HG03571 (cell line): ENCODE results near the gene IDH2.
"Not testable (repeated sequence)": the region's sequence is repeated elsewhere in the genome, so short reads cannot be mapped to it uniquely, and the experiment has no call there.

Source experiments
- ATAC-seq: cut with Tn5 transposase; IDR thresholded peaks from one replicate; pipeline ENCODE4 v1.9.1; 2021; ENCODE audit not compliant: unreplicated experiment

IDH2 gene

GRCh38 chr15:90115783-90116182 is 13.5 kb upstream of the IDH2 start:
- ATAC-seq: no peak

DNA sequence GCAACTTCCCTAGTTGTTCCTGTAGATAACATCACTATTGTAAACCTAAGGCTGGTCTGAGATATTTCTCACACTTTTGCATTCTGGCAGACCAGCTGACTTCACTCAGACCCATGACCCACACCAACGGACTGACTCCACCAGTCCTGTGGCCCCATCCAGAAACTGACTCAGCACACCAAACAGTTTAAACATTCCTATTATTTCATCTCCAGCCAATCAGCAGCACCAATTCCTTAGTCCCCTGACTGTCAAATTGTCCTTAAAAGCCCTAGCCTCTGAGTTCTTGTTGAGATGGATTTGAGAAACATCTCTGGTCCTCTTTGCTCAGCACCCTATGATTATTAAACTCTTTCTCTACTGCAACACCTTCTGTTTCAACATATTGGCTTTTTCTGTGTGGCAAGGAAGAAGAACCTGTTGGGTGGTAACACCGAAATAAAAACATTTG is 12.2 kb upstream of the IDH2 start:
- no peak for ATAC-seq

DNA sequence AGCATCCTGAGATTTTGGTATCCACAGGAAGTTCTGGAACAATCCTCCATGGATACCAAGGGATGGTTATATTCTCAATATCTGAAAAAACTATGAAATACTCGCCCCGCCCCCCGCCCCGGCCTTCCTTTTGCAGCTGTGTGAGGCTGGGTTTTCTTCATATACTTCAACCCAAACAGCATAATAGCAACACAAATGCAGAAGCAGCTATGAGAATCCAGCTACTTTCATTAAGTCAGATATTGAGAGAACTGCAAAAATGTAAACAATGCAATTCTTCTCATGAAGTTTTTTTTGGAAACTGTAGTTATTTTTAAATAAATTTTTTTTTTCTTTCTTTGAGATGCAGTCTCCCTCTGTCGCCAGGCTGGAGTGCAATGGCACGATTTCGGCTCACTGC is 10.9 kb upstream of the IDH2 start:
- no peak for ATAC-seq

DNA sequence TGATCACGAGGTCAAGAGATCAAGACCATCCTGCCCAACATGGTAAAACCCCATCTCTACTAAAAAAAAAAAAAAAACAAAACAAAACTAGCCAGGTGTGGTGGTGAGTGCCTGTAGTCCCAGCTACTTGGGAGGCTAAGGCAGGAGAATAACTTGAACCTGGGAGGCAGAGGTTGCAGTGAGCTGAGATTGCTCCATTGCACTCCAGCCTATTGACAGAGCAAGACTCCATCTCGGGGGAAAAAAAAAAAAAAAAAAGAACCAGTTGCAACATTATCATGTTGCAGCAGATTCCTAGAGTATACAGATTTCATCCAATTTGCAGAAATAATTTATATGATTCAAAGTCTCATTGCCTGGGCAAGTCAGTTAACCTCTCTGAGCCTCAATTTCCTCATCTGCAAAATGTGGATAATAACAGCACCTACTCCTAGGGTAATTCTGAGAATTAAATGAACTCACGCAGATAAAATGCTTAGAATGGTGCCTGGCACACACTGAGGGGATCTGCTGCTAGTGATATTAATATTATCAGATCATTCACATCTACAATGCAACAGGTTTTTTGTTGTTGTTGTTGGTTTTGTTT is 7.0 kb upstream of the IDH2 start:
- not testable (repeated sequence) for ATAC-seq

- ATAC-seq: not testable (repeated sequence)
These were observed 5.8 kb upstream of the IDH2 start for GRCh38 chr15:90108038-90108437.

GRCh38 chr15:90106522-90107117 is 4.4 kb upstream of the IDH2 start:
- ATAC-seq: no peak

- ATAC-seq: no peak
These were observed 3.3 kb upstream of the IDH2 start for GRCh38 chr15:90105521-90105920.

- ATAC-seq: no peak
These were observed 2.3 kb upstream of the IDH2 start for GRCh38 chr15:90104551-90104950.

DNA sequence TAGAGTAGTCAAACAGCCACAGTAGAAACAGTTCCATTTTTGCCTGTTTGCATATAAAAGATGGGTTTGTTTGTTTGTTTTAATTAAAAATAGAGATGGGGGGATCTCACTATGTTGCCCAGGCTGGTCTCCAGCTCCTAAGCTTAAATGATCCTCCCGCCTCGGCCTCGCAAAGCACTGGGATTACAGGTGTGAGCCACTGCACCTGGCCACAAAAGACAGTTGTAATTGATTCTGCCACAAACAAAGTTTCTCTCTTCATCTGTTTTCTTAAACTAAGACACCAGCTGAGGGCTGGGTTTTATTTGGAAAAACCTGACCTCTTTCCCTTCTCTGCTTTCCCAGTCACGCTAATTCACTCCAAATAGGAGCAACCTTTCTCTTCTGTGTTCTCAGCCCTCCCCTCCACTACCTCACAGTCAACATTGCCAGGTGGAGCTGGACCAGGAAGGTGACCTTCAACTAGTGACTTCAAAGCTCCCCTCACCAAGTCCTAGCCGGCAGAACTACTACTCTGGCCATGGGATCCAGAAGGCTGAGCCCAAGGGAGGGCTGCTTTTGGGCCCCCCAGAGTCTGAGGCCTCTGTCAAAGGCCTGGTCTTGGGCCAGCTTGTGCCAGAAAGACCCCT is 1.5 kb upstream of the IDH2 start:
- ATAC-seq: no peak

- peak; percentile 8 for ATAC-seq
These were observed 919 bp downstream of the IDH2 start for GRCh38 chr15:90101130-90101968.

- no peak for ATAC-seq
These were observed 2.1 kb downstream of the IDH2 start for GRCh38 chr15:90099868-90100831.

DNA sequence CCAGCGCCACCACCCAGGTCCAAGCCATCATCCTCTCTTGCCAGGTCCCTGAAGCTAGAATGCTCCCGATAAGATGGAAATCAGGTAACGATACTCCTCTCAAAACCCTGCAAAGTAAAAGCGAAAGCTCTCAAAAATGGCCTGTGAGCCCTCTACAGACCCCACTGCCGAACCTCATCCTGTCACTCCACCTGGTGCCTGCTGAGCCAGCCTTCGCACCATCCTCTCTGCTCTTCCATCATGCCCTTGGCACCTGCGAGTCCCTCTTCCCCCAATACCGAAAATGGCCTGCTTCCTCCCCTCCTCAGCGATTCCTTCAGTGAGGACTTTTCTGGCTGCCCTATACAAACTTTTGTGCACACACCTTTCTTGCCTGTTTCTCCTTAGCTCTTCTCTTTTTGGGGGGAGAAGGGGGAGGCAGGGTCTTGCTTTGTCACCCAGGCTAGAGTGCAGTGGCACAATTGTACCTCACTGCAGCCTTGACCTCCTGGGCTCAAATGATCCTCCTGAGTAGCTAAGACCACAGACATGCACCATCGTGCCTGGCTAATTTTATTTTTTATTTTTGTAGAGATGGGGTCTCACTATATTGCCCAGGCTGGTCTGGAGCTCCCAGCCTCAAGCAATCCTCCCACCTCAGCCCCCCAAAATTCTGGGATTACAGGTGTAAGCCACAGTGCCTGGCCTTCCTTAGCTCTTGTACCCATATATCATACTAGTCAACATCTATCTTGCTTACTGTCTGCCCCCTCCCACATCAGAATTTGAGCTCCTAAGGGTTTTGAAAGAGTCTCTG is 3.0 kb downstream of the IDH2 start:
- ATAC-seq: no peak

DNA sequence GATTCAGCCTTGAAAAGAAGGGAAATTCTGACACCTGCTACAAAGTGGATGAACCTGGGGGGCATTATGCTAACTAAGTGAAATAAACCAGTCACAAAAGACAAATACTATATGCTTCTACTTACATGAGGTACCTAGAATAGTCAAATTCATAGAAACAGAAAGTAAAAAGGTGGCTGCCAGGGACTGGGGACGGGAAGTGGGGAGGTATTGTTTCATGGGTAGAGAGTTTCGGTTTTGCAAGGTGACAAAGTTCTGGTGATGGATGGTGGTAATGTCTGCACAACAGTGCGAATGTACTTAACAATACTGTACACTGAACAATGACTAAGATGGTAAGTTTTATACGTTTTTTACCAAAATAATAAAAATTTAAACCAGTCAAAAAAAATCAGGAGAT is 4.8 kb downstream of the IDH2 start:
- peak; percentile 49 for ATAC-seq

DNA sequence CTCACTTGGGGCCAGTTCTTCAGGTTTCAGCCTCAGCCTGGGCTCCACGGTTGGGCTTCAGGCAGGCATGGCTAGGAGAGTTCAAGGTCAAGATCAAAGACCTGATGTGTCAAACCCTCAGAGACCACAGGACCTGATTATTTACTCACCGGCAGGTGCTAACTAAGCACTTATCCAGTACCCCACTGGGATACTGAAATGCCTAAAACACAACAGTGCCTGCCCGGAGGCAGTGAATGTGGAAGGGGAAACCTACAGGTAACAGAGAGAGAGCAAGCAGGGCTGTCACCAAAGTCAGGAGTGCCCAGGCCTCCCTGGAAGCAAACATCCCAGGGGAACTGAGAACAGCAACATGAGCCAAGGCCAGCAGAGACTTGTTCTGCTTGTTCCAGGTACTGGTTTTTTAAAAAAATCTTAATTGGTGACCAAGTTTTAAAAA is 6.7 kb downstream of the IDH2 start:
- ATAC-seq: no peak

DNA sequence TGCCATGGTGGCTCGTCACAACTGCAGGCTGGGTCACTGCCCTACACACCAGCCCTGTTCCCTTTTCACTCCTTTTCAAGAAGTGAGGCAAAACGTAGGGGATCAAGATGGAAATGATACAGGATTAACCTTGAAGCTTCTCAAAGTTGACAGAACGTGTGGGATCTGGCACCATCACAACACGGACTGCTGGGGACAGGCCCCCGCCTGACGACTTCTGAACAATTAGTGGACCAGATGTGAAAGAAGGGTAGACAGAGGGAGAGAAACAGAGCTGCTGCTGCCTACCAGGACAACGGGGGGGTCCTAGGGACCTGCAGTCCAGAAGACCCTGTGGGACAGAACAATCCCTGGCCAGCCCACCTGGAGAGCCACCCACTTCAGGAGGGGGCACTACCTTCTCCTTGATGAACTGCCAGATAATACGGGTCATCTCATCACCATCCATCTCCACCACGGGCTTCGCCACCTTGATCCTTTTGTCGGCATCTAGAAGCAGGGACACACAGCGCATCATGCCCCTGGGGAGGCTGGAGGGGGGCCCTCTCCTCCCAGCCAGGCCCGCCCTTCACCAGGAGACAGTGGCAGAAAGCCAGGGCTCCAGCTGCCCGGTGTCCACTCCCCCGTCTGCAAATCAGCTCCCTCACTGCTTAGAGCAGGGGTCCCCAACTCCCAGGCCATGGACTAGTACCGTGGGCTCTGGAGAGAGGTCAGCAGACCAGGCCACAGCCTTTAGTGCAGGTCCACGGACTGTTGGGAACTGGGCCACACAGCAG is 10.9 kb downstream of the IDH2 start:
- no peak for ATAC-seq

DNA sequence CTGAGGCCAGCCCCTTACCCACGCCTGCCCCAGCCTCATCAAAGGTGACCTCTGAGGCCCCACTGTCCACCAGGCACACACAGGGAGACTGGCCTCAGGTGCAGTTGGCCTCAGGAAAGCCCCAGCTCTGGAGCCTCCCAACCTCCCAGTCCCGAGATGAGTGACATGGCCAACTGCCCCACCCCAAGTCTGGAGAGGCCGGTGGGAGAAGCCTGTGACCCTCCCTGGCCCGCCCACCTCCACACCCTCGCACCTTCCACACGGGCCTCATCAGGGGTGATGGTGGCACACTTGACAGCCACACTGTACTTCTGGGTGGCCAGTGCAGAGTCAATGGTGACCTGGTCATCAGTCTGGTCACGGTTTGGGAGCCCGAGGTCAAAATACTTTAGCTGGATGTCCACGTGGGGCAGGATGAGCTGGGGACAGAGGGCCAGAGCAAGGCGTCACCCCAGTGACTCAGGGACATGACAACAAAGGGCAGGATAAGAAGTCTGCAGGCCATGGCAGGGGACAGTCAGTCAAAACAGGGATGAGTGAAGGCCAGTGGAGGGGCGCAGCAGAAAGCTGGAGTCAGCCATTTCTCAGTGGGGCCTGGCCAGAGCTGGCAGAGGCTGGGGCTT is 11.9 kb downstream of the IDH2 start:
- no peak for ATAC-seq

GRCh38 chr15:90087454-90088154 is 14.7 kb downstream of the IDH2 start:
- no peak for ATAC-seq

GRCh38 chr15:90086868-90087268 is 15.4 kb downstream of the IDH2 start:
- ATAC-seq: no peak
